ENCODE results near the gene KCNJ6.

GRCh38 chr21:37874904-37875780, 41.1 kb downstream of the KCNJ6 start:
- TF ChIP-seq CTCF (IDR thresholded peaks at IDR 0.05; ENCODE audit: insufficient read depth, low read length, poor library complexity, severe bottlenecking) (no peak), EZH2phosphoT487 (conservative IDR thresholded peaks at IDR 0.05; ENCODE audit: low read length) (no peak)

Measured in SU-DHL-6 (cell line).